Subcutaneous adipose tissue (tissue), 4 donors: ENCODE data around the gene ZNF429. TPM values are rescaled to one million over a fixed set of nuclear protein-coding genes. Genes with fewer than 3 reads are reported as not detected.

Source experiments
- total RNA-seq, 4 donors: library from RNA; depleted of rRNA; stranded (reverse); fragments of >200 nt; gene quantifications; one replicate each; pipeline ENCODE4 v1.1.0, GENCODE V29; 2016
- TF ChIP-seq, protein P1 (sequence below): fragments of 450-650 bp; IDR thresholded peaks from one replicate; pipeline ENCODE4 v1.5.1; 2016; ENCODE audit warnings: low read depth, mild to moderate bottlenecking, control low read depth, antibody characterized with exemption, moderate library complexity

The ZNF429 gene
- total RNA-seq, 4 donors from 2014 or later = 6.8 to 15.9 (median 13.2) TPM

DNA sequence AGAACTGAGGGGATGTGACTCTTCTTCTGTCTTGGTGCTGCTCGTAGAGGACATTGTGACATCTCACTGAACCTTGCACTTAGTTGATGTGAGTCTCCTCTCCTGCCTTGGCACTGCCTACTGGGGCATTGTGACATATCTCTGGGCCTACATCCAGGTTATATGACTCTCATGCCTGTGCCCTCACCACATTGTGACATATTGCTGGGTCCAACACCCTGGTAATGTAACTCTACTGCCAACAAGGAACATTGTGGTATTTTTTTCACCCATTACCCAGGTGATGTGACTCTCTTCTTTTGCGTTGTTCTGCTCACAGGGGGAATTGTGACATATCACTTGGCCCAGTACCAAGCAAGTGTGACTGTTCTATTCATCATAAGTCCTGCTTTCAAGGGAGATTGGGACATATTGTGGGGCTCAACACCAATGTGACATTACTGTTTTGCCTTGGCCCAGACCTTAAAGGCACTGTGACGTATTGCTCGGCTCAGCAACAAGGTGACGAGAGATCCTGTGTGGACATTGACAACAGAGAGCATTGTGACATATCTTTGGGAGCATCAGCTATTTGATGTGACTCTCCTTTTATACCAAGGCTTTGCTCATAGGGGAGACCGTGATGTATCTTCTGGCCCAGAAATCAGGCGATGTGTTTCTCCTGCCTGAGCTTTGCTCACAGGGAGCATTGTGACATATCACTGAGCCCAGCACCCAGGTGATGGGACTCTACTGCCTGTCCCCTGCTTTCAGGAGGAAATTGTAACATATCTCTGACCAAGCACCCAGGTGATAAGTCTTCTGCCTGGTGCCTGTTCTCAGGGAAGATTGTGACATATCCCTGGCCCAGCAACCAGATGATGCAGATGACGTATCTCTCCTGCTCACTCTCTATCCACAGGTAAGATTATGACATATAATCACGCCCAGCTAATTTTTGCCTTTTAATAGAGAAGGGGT, 12.2 kb upstream of the ZNF429 start:
- TF ChIP-seq, protein P1, sequence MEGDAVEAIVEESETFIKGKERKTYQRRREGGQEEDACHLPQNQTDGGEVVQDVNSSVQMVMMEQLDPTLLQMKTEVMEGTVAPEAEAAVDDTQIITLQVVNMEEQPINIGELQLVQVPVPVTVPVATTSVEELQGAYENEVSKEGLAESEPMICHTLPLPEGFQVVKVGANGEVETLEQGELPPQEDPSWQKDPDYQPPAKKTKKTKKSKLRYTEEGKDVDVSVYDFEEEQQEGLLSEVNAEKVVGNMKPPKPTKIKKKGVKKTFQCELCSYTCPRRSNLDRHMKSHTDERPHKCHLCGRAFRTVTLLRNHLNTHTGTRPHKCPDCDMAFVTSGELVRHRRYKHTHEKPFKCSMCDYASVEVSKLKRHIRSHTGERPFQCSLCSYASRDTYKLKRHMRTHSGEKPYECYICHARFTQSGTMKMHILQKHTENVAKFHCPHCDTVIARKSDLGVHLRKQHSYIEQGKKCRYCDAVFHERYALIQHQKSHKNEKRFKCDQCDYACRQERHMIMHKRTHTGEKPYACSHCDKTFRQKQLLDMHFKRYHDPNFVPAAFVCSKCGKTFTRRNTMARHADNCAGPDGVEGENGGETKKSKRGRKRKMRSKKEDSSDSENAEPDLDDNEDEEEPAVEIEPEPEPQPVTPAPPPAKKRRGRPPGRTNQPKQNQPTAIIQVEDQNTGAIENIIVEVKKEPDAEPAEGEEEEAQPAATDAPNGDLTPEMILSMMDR = no peak

DNA sequence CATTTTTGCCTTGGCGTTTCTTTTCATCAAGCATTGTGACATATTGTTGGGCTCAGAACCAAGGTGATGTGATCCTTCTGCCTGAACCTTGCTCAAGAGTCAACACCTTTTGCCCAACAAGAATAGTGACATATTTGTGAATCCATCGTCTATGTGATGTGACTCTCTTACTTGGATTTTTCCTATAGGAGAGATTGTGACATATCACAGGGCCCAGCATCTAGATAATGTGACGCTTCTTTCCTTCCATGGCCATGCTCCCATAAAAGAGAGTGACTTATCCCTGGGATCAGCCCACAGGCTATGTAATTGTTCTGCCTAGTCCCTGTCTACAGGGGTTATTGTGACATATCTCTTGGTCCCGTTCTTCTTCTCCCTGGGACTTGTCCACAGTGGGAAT, 8.5 kb upstream of the ZNF429 start:
- TF ChIP-seq, protein P1 = no peak

DNA sequence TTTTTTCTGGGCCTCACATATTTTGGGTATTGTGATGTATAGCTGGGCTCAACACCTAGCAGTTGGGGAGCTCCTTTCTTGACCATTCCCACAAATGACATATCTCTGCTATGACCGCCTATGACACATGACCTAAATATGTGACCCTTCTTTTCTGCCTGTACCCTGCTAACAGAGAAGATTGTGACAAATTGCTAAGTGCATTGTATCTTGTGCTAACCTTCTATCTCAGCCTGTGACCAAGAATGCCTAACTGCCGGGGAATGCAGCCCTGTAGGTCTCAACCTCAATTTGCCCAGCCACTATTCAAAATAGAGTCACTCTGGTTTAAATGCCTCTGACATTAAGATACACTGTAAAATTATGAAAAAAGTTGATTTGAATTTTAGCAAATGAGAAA, 6.8 kb upstream of the ZNF429 start:
- TF ChIP-seq, protein P1 = no peak

DNA sequence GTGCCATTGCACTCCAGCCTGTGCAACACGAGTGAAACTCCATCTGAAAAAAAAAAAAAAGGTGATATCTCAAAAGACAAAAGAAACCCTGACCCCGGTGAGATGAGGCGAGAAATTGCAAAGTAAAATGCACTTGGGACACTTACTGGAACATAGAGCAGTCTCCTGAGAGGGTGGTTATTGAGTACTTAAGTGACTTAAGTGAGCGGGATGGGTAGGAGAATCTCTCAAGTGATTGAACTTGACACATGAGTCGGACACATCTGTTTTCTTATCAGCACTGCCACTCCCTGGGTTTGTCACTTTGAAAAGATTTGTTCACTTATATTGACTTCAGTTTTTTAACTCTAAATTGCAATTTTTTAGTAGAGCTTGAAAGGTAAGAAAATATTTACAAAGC, 2.8 kb downstream of the ZNF429 start:
- TF ChIP-seq, protein P1 = no peak

DNA sequence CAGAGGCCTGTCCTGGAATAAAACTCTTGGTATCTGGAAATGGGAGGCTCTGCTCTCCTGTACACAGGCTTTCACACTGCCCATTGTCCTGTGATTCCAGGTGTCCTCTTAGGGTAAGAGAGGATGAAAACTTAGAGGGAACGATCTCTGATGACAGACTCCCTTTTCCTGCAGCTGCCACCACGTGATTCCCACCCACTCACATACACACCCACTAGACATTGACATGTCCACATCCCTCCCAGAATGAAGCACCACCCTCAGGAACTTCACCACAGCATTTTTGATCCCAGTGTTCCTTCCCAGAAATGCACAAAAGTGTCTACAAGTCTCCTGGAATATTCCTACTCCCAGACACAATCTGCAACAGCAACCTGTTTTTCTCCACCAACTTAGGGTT, 8.2 kb downstream of the ZNF429 start:
- TF ChIP-seq, protein P1 = no peak

DNA sequence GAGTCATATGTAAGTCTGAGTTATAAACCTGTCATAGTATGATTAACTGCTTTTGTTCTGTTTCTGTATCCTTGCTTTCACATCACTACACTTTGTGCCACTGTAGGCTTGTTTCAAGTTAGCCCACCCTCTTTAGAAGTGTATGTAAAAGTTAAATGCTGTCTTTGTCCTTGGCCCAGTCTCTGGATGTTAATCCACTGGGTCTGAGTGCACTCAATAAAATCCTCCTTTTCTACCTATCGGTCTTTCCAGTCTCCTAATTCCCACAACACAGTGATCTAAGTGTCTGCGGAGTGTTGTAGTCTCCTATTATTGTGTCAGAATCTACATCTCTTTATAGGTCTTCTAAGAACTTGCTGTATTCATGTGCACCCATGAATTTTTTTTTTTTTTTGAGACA, 14.1 kb downstream of the ZNF429 start:
- TF ChIP-seq, protein P1 = no peak

DNA sequence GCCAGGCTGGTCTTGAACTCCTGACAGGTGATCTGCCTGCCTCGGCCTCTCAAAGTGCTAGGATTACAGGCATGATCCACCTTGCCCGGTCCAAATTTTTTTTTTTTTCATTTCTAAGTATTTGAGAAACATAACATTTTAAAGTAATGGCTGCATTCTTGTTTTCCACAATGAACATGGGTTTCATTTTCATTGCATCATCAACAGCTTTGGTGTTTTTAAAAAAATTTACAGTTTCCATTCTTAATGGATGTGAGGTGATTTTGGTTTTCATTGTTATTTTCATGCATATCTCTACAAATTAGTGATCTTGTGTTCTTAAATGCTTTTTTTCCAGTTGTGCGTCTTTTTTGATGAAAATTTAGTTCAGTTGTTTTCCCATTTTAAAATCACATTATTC, 27.5 kb downstream of the ZNF429 start:
- TF ChIP-seq, protein P1 = no peak
